Stomach (tissue), 4 donors: Measurements from ENCODE around the gene ZDHHC3.

ENCODE experiments used
- EP300 ChIP-seq: sonication (generic); formaldehyde crosslinking; IDR thresholded peaks from one replicate; pipeline ENCODE4 v1.6.1; 2017; ENCODE audit warnings: antibody characterized with exemption
- POLR2AphosphoS5 ChIP-seq, 3 donors: sonication (generic); formaldehyde crosslinking; IDR thresholded peaks; one replicate each; pipeline ENCODE4 v1.6.1; 2016; ENCODE audit warnings: antibody characterized with exemption in 3 of 3
- TF ChIP-seq, protein P1 (sequence below), 7 experiments: fragments of 450-650 bp in 4 of 7; fragments of 200-600 bp in 3 of 7; sonication (generic) in 3 of 7; IDR thresholded peaks; one replicate each; pipeline ENCODE4 v1.5.1; 2016 to 2019; ENCODE audit warnings: antibody characterized with exemption in 7 of 7, control low read depth in 2 of 7, mild to moderate bottlenecking in 1 of 7

DNA sequence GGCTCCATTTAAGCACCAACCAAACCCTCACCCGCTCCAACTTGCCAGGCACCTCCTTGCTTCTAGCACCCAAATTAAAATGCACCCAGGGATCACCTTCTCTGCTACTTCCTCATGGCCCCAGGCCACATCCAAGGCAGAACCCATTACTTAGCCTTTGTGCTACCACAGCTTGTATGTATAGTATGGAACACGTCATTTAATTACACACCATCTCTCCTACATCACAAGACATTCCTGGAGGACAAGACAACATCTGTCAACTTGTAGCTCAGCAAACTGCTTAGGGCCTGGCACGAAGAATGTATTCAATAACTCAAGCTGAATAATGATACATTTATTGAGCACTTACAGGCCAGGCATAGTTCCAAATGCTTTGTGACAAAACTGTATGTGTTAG, 23.3 kb downstream of the ZDHHC3 start:
- TF ChIP-seq, protein P1, sequence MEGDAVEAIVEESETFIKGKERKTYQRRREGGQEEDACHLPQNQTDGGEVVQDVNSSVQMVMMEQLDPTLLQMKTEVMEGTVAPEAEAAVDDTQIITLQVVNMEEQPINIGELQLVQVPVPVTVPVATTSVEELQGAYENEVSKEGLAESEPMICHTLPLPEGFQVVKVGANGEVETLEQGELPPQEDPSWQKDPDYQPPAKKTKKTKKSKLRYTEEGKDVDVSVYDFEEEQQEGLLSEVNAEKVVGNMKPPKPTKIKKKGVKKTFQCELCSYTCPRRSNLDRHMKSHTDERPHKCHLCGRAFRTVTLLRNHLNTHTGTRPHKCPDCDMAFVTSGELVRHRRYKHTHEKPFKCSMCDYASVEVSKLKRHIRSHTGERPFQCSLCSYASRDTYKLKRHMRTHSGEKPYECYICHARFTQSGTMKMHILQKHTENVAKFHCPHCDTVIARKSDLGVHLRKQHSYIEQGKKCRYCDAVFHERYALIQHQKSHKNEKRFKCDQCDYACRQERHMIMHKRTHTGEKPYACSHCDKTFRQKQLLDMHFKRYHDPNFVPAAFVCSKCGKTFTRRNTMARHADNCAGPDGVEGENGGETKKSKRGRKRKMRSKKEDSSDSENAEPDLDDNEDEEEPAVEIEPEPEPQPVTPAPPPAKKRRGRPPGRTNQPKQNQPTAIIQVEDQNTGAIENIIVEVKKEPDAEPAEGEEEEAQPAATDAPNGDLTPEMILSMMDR (IDR thresholded peaks at IDR 0.05) = no peak
- TF ChIP-seq EP300 (no peak), POLR2AphosphoS5 (IDR thresholded peaks at IDR 0.05) (no peak)
